HPDE6-E6E7 (cell line): ENCODE data around the gene EHD3.
"Not testable (repeated sequence)": the region's sequence is repeated elsewhere in the genome, so short reads cannot be mapped to it uniquely, and the experiment has no call there.

Experiments
- DNase-seq: peaks from one replicate; pipeline ENCODE4 v3.0.0; 2011; ENCODE audit warnings: missing footprints; ENCODE audit errors: extremely low spot score

The EHD3 gene

DNA sequence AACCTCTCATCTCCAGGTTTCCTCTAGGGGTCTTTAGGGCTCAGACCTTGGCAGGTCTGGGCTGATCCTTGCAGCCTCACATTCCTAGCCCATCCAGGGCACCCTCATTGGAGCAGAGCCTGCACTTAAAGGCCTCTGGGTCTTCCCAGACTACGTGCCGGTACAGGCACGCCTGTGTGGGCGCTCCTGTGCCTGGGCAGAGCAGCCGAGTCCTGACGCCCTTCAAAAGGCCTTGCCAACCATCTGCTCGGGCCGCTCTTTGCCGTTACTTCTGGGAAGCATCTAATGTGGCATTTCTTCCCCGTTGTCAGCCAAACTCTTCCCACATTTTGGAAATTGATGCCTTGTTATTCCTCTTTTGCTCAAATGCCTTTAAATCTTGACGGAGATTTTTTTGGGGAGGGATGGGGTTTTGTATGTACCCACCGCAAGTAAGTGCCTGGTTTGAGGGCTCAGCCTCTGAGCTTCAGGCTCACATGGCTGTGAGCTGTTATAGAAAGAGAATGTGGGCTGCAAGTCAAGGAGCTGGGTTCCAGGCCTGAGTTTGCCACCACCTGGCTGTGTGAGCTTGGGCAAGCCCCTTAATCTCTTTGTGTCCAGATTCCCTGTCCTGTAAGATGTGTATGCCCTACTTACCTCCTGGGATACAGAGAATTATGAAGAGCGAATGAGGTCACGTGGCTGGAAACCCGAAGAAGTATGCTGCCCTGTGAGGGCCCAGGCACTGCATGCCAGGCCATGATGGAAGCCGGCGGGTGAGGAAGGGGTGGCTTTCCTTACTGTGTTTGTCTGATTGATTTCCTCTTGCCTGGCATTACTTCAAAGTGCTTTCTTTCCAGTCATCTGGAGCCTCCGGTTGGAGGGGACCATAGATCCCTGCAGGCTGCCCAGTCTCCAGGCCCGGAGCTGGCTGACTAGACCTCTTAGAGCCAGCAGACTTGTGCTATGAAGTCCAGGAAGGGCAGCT lies 20.6 kb downstream of the EHD3 start:
- DNase-seq: no peak

DNA sequence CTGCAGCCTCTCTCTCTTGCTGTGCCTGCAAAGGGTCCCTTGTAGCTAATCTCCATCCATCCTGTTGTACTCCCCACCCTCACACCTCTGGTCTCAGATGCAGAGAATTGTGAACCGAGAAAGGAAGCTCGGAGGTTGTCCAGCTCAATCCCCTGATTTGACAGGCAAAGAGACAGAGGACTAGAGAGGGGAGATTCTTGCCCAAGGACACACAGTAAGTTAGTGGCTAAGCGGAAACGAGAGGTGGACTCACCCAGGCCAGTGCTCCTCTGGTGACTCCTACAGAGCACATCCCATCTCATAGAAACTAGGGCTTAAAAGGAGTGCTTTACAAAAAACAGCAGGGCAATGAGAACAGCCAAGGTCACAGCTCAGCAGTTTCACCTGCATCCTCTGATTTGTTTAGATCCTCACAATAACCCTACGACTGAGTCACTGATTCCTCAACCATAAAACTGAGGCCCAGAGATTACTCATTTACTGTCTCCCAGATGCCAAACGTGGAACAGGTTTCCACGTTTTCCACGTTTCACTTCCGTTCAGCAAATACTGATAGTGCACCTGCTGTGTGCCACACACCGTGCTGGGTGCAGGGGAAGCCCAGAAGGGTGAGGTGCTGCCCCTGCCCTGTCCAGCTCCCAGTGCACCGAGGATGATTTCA lies 22.1 kb downstream of the EHD3 start:
- peak; percentile 38 for DNase-seq

DNA sequence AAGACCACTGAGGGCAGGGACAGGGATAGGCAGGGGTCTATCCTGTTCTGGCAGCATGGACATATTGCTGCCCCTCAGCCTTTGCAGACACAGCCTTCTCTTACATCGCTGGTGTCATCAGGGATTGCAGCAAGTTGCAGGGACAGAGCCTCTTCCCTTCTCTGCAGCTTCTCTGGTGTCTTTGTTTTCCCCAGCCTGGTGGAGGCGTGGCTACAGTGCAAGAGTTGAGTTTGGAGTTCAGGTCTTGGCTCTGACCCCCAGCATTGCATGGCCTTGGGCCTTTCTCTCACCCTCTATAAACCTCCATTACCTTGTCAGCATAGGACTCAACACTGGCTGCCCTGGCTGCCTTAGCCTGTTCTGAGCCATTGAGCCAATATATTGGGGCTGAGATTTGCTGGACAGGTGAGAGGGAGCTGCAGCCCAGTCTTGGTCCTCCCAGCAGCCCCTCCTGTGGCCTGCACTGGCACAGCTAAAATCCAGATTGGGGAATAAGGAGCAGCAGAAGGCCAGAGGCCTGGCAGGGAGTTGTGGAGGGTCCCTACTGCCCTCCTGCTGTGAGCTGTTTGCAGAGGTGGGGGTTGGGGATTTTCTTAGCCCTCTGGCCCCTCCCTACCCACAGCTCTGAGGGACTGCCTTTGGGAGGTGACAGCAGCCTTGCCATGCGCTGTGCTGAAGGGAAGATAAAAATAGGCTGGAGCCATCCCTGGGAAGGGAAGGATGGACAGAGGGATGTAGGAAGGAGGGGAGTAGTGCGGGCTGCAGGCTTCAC lies 22.8 kb downstream of the EHD3 start:
- DNase-seq: no peak

DNA sequence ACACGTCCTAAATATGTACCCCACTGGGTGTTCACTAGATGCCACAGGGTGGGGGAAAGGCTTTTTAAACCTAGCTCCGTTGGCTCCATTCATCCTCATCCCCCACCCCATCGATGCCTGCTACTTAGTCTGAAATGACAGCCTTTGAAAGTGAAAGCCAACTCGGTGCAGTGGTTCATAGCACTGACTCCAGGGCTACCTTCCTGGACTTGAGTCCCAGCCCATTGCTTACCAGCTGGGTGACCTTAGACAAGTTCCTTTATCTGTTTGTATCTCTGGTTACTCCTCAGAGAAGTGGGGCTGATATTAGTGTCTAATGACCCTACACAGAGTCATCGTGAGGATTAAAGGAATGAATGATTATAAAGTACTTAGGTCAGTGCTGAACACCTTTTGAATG lies 24.4 kb downstream of the EHD3 start:
- DNase-seq: no peak

DNA sequence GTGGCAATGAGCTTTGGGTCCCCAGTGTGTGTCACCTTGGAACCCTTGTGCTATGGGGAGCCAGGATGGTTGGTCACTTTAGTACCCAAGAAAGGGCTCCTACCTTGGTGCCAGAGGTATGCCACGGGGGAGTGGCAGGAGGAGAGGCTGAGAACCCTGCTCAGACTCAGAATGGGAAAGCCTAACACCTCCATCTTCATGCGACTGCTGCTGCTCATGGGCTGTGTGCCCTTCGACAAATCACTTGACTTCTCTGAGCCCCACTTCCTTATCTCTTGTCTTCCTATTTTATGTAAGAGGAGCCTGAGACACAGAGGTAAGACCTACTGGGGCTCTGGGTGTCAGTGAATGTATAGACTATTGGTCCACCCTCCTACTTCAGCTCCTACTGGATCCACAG lies 25.1 kb downstream of the EHD3 start:
- DNase-seq: no peak

DNA sequence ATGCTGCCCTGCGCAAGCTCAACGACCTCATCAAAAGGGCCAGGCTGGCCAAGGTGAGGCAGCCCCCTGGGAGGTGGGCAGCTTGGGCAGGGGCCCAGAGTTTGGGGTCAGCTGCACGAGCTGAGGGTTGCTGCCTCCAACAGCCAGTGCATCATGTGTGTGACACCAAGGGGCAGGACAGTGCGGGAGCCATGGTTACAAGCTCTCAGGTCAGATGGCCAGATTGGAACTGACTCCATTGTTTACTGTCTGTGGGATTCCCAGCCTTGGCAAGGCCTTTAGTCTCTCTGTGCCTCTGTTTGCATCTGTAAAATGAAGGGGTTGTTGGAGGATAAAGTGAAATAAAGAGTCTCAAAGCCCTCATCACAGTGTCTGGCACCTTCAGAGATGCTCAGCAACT lies 26.9 kb downstream of the EHD3 start:
- DNase-seq: no peak

DNA sequence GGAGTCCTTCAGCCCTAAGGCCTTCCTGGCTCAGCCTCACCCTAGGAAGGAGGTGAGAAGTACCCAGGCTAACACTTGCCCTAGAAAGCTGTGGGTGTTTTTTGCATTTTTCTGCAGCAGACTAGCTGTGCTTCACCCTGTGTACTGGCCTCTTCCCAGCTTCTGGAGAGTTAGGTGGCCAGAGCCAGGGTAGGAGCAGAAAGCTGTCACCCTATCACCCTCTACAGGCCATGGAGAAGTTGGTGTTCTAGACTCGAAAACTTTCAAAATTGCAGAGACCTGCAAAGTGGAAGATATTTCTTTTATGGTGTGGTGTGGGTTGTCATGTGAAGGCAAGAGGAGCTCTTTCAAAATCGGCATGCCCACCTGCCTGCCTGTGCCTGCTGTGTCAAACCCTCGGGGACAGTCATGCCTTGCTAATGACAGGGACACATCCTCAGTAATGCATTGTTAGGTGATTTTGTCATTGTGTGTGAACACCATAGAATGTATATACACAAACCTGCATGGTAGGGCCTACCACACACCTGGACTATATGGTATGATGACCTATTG lies 29.8 kb downstream of the EHD3 start:
- DNase-seq: no peak

DNA sequence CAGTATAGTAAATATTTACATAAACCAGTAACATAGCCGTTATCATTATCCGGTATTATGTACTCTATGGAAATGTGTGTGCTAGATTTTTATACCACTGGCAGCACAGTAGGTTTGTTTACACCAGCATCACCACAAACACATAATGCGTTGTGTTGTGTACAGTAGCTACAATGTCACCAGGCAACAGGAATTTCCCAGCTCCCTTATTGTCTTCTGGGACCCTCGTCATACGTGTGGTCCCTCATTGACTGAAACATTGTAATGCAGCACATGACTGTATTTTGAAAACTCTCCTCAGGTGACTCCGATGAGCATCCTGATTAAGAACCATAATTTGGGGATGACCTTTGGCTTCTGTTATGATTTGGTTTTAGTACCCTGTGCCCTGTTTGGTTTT lies 31.3 kb downstream of the EHD3 start:
- DNase-seq: no peak

DNA sequence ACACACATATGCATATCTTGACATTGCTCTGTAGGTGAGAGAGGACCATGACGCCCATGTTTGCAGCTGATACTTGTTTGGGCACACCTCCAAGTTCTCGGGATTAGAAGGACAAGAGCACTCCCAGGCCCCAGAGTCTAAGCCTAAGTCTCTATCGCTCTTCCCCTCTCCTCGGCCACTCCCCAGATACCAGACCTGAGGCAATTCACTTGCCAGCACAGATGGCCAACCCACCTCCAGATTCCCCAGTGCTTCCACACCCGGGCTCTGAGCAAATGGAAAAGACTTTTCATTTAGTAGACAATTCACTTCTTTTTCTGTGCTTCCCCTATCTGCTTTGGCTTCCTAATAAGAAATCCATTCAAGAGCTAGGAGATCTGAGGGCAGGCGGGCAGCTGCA lies 32.9 kb downstream of the EHD3 start:
- no peak for DNase-seq

DNA sequence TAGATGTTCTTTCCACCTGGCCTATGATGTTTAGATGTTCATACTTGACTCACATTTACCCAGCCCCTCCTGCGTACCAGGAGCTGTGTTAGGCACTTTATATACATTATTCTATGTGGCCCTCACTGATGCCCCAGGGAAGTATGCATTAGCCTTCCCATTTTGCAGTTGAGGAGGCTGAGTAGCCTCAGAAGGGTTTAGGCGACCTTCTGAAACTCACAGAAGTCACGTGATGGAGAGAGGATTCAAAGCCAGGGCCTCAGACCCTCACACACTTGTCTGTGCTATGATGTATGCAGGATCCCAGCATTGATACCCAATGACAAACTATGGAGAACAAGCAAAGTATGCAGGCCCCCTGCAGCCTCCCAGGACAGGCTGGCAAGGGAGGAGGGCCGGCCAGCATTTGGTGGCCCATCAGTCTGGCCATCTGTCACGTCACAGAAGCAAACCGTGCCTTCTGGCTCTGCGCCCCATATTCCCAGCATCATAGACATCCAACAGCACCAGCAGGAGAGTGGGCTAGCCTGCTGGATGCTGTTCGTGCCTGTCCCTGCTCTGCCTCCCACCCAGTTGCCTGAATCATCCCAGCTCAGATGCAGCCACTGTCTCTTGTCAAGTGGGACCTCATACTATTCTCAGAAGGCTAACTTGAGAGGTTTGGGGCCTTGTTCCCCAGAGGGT lies 33.6 kb downstream of the EHD3 start:
- DNase-seq: no peak

DNA sequence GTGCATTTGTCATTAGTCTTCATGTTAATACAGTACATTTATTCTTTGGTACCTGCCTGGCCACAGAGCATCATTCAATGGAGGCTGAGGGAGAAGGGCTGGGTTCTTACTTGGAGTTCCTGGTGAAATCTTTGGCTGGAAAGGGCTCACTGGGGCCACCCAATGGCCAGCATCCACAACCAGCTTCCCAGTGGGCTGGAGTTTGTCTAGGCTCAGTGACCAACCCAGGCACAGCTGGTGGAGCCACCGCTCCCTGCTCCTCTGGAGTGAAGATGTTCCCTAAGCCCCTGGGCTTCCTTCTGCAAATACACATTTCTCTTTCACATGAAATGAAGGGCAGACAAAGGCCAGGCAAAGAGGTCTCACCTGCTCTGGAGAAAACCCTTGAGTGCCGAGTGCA lies 34.4 kb downstream of the EHD3 start:
- no peak for DNase-seq

DNA sequence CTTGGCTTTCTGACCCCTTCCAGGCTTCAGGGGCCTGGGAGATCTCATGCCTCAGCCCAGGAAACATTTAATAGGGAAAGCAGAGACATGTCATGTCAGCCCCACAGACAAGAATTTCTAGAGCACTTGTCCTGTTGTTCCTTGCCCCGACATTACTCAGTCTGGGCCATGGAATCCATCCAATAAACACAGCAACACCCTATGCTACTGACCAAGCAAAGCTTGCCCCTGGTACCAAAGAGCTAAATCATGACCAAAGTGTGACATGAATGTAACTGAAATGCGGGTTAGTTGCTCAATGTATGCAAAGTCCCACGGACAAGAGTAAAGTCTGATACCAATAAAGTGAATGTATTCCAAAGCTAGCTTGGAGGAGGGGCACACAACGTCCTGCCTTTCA lies 35.1 kb downstream of the EHD3 start:
- DNase-seq: no peak

DNA sequence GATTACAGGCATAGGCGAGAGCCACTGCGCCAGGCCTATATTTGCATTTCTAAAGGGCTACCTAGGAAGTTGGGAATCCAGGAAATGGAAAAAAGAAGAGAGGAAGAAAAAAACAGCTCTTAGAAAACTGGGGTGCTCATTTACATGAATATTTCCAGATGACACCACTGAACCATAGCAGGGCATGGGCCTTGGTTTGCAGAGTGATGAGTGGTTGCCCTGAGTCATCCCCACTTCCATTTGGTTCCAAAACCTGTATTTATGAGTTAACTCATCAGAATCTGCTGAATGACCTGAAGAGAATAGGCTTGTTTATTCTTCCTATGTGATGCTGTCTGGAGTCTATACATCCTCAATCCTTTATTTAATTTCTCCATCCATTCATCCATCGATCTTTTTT lies 36.2 kb downstream of the EHD3 start:
- peak; percentile 27 for DNase-seq

DNA sequence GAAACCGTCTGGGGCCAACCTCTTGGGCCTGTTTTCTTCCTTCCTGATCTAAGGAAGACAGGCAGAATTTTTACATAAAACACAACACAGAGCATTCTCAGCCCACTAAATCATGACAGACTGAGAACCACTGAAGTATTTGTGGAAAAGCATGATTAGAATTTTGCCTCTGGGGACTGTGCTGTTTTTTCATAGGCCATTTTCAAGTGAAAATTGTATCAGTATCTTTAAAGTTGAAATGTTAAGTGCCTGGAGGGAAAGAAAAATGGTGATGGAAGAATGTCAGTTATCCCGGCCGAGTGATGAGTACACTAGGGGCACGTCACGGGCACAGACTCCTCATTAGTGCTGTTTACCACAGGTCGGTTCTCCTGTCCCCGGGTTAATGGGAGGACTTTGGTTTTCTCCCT lies 36.9 kb downstream of the EHD3 start:
- DNase-seq: no peak

DNA sequence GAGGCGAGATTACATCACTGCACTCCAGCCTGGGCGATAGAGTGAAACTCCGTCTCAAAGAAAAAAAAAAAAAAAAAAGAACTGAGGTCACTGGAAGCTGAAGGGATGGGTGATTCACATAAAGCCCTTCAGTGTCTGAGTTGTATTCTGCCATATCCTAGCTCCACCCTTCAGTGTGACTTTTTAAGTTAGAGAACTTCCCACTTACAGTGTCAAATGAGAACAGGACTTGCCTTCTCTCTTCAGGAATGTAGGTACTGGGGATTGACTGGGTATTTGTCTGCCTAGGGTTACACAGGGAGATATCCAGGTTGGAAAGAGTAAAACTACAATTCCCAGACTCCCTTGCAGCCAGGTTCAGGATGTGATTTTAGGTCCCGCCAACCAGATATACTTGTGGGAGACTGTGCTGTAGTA lies 37.9 kb downstream of the EHD3 start:
- DNase-seq: no peak

DNA sequence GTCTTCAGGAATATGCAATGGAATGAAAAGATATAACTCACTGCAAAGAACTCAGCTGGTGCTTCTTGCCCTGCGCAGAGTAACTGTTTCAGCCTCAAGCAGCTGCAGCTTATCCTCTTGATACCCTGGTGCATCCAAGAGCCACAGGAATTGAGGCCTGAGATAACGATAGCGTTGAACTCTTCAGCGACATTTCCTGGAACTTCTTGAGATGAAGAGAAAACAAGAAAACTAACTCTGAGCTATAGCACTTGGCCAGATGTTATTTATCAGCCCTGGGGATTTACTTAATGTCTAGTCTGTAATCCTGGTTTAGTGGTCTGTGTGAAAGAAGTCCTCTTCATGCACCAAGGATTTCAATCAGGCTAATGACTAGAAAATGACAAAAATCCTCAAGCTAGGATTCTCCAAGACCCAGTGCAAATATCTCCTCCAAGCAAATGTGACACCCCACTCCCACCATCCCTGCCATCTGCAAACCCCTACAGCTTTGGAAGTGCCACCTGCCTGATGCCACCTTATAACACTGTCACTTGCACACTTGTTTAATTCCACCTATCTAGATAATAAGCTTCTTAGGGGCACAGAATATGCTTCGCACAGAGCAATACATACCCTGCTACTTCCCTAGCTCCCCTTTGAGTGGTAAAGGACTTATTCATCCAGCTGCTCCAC lies 40.6 kb downstream of the EHD3 start:
- DNase-seq: no peak

DNA sequence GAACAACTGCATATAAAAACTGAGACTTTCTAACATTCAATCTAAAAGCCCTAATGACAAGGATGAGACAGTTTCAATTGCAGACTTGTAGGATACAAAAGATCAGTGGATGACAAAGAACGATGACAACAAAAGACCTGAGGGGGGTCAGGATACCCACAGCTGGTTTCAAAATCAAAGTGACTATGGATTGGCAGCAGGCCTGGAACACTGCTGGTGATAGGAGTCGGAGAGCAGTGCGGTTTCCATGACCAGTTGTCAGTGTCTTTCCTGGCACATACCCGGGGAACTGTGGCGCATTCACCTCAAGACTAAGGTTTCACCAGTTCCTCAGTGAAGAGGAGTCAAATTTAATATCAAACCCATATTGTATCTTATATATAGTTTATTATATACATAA lies 42.0 kb downstream of the EHD3 start:
- no peak for DNase-seq

DNA sequence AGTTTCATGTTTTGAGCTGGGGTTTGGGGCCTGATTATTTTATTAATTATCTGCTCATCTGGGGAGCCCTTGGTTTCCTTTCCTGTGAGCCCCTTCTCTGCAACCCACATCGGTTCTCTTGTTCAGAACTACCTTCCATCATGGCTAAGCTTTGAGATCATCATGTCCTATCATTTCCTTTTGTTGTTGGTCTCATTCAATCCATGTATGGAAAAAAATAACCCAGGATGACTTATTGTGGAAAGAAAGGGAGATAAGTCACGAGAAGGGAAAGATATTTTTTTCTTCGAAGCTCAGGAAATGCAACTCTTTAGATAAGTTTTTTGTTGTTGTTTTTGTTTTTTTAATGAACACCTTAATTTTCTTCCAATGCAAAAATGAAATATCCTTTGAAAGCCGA lies 43.7 kb downstream of the EHD3 start:
- no peak for DNase-seq

DNA sequence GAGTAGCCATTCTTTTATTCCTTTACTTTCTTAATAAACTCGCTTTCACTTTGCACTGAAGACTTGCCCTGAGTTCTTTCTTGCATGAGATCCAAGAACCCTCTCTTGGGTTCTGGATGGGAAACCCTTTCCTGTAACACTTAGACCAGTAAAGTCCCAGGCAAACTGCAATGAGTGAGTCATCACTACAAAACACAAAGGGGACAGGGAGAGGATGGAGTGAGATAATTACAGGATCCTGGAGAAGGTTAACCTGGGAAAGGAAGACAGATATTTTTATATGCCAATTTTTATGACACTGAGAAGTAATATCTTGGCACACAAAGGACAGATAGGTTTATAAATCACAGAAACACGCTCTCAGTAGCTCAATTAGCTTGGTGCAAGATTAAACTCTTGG lies 48.7 kb downstream of the EHD3 start:
- DNase-seq: no peak

DNA sequence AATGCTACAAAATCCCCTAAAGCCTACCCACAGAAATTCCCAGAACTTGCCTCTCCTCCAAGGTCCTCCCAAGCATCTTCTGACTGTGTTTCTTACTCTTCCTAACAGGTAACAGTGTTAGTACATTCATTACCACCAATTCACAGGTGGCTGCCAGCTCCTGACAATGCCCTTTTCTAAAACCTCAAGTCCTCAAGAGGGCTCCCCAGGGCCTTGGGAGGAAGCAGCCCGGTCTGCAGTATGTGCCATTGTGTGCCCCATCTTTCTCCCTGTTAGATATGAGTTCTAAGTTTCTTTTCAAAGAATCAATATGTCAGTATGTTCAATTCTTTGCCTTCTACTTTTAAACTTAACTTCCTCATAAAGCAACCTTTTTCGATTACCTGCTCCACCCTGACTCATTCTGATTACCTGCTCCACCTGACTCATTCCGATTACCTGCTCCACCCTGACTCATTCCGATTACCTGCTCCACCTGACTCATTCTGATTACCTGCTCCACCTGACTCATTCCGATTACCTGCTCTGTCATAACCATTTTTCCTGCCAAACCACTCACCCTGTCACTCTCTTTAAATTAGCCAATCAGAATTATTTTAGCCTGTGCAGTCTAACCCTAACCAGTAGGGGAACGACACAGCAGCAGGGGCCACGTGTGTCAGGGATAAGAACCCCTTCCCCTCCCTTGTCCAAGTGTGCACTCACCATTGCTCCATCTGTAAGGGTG lies 49.4 kb downstream of the EHD3 start:
- not testable (repeated sequence) for DNase-seq
